Nephron (organoid): ENCODE measurements around the gene PRODH.
"Not testable (repeated sequence)": the region's sequence is repeated elsewhere in the genome, so short reads cannot be mapped to it uniquely, and the experiment has no call there.

Source experiments
- H3K27ac Mint-ChIP-seq, 3 experiments: 2 replicates each; pipeline ENCODE4 v1.8.0; 2020; ENCODE audit warnings: mixed read lengths in 3 of 3, mild to moderate bottlenecking in 2 of 3, moderate library complexity in 1 of 3
- H3K27me3 Mint-ChIP-seq: 2 replicates; pipeline ENCODE4 v1.8.0; 2021; ENCODE audit warnings: low read depth, mild to moderate bottlenecking, moderate library complexity, mixed read lengths
- H3K36me3 Mint-ChIP-seq: 2 replicates; pipeline ENCODE4 v1.8.0; 2020; ENCODE audit warnings: low read depth, mixed read lengths
- H3K4me1 Mint-ChIP-seq: 2 replicates; pipeline ENCODE4 v1.8.0; 2020; ENCODE audit warnings: mixed read lengths
- H3K4me3 Mint-ChIP-seq, 3 experiments: 2 replicates each; pipeline ENCODE4 v1.8.0; 2020; ENCODE audit warnings: mild to moderate bottlenecking in 3 of 3, mixed read lengths in 3 of 3, moderate library complexity in 2 of 3
- H3K9me3 Mint-ChIP-seq: 2 replicates; pipeline ENCODE4 v1.8.0; 2020; ENCODE audit warnings: mixed read lengths
- TF ChIP-seq, protein P1 (sequence below), 3 experiments: fragments of 200-600 bp; sonication (generic); IDR thresholded peaks; one replicate each; pipeline ENCODE4 v1.5.0; 2021; ENCODE audit warnings: antibody characterized with exemption in 3 of 3; ENCODE audit not compliant: unreplicated experiment in 3 of 3

The PRODH gene

GRCh38 chr22:18960166-18960820 lies 24.2 kb upstream of the PRODH start:
- H3K27ac Mint-ChIP-seq, H3K27me3 Mint-ChIP-seq, H3K4me1 Mint-ChIP-seq, H3K36me3 Mint-ChIP-seq, H3K4me3 Mint-ChIP-seq, H3K9me3 Mint-ChIP-seq: not testable (repeated sequence)

DNA sequence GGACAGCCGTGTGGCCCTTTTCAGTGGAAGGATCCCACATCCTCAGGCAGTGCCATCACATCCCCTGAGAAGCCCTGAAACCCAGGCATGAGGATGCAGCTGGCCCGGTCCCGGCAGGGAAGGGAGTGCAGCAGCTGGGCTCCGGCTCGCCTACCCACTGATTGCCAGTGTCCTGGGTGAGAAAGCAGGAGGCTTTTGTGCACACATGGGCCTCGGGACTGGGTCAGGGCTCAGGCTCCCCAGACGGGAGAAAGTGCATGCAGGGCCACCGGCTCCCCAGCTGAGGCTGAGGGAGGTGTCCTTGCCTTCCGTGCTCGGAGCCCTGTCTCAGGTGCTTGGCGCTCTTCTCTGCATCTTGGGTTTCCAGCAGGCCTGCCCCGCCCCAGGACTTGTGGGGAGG lies 23.6 kb upstream of the PRODH start:
- not testable (repeated sequence) for H3K36me3 Mint-ChIP-seq, H3K4me1 Mint-ChIP-seq, H3K9me3 Mint-ChIP-seq, H3K27me3 Mint-ChIP-seq, H3K4me3 Mint-ChIP-seq, H3K27ac Mint-ChIP-seq

DNA sequence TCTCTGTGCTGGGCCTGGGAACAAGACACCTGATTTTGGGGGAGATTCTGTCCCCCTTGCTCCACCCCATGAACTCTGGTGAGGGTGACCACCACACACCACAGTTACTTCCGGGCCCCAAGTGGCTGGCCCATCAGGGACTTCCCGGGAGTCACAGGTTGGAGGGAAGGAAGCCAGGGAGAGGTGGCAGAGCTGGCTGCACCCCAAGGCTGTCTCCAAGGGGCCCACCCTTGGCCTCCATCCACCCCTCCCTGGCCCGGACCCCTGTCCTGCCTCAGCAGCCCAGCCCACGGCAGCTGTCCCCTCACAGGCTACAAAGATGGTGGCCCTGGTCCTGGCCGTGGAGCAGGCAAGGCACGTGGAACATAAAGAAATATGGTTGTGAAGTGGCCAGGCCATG lies 23.2 kb upstream of the PRODH start:
- not testable (repeated sequence) for H3K36me3 Mint-ChIP-seq, H3K9me3 Mint-ChIP-seq, H3K27ac Mint-ChIP-seq, H3K4me3 Mint-ChIP-seq, H3K4me1 Mint-ChIP-seq, H3K27me3 Mint-ChIP-seq

GRCh38 chr22:18958738-18959137 lies 22.6 kb upstream of the PRODH start:
- not testable (repeated sequence) for H3K4me3 Mint-ChIP-seq, H3K4me1 Mint-ChIP-seq, H3K9me3 Mint-ChIP-seq, H3K36me3 Mint-ChIP-seq, H3K27ac Mint-ChIP-seq, H3K27me3 Mint-ChIP-seq

DNA sequence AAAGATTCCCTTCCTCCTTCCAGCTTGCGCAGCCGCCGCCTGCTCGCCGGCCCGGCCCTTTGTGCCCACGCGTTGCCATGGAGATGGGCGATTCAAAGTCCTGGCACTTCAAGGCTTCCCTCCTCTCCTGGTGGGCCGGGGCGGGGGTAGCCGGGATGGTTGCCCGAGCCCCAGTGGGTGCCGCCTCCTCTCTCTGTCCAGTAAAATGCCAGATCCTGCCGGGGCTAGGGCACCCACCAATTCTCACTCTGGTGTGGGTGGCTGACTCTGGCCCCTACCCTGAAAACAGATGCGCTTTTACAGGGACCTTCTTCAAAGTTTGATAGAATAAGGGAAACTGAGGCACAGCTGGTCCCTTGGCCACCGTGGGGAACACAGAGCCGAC lies 22.2 kb upstream of the PRODH start:
- not testable (repeated sequence) for H3K4me3 Mint-ChIP-seq, H3K27me3 Mint-ChIP-seq, H3K36me3 Mint-ChIP-seq, H3K9me3 Mint-ChIP-seq, H3K27ac Mint-ChIP-seq, H3K4me1 Mint-ChIP-seq

DNA sequence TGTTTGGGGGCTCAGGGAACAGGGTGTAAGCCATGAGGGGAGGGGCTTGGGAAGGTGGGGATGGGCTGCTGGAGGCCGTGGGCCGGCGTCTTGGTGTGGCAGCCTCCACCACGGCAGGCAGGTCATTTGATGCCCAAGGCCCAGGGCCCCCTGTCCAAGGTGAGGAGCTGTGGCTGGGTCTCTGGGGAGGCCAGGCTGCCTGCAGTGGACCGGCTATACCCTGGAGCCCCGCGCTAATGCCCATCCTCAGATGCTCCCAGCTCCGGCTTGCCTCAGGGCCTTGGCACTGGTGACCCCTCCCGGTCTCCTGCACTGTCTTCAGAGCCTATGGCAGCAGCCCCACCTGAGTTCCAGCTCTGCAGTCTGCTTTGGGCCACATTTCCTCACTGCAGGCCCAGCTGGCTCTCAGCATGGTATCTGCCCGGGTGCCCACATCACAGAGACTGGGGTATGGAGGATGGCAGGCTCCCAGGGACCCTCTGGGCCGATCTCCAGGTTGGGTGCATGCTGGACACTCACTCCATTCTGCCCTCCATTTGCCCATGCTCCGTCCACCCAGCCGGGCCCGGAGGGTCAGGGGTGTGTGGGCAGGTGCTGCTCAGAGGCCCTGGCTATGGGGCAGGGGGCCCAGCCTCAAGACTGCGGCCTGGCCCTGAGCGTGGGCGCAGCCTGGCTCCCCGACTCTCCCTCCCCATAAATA lies 21.7 kb upstream of the PRODH start:
- H3K27ac Mint-ChIP-seq, H3K4me1 Mint-ChIP-seq, H3K4me3 Mint-ChIP-seq, H3K27me3 Mint-ChIP-seq, H3K9me3 Mint-ChIP-seq, H3K36me3 Mint-ChIP-seq: not testable (repeated sequence)

DNA sequence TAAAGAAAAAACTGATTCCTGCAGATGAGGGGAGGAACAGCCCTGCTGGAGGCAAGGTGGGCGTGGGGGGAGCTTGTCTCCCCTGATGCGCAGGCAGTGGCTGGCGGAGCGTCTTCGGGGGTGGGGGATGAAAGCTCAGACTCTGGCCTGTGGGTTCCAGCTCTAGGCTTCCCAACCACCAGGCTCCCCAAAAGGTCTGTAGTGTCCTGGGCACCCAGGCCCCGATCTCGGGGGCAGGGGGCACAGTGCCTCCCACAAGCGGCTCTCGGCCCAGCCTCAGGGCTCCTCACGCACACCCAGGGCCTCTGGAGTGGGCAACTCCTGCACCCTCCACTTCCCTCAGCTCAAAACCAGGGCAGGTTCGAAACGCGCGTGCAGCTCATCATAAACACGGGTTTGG lies 20.9 kb upstream of the PRODH start:
- H3K27me3 Mint-ChIP-seq, H3K27ac Mint-ChIP-seq, H3K4me1 Mint-ChIP-seq, H3K4me3 Mint-ChIP-seq, H3K9me3 Mint-ChIP-seq, H3K36me3 Mint-ChIP-seq: not testable (repeated sequence)

DNA sequence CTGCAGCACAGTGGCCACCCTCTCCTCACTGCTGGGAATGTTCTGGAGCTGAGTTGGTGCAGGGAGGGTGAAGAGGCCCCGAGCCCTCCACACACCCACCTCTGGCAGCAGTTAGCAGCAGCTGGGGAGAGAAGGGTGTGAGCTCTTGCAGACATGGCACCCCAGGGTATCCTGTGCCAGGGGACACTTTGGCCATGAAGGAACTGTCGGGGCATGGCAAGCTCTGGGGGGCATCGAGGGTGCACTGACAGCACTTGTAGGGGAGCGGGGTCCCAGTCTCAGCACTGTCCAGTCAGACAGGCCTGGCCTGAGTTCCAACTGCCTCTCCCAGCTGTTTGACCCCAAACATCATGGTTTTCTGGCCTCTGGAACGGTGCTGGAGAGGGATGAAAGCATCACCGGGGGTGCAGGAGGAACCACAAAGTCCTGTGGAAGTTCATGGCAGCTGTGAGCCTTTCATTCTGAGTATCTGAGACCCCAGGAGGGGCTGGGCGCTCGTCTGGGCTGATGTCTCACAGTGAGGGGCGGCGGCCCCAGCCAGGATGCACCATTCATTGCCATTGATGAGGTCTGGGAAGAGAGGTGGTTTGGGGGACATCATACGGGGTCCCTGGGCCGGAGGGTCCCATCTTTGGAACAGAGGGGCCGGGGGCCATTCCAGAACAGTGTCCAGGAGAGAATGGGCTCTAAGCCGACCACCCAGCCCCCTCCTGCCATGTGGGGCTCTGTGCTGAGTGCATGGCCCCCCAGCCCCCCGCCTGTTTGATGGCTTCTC lies 20.2 kb upstream of the PRODH start:
- H3K27ac Mint-ChIP-seq, H3K27me3 Mint-ChIP-seq, H3K36me3 Mint-ChIP-seq, H3K4me1 Mint-ChIP-seq, H3K9me3 Mint-ChIP-seq, H3K4me3 Mint-ChIP-seq: not testable (repeated sequence)

DNA sequence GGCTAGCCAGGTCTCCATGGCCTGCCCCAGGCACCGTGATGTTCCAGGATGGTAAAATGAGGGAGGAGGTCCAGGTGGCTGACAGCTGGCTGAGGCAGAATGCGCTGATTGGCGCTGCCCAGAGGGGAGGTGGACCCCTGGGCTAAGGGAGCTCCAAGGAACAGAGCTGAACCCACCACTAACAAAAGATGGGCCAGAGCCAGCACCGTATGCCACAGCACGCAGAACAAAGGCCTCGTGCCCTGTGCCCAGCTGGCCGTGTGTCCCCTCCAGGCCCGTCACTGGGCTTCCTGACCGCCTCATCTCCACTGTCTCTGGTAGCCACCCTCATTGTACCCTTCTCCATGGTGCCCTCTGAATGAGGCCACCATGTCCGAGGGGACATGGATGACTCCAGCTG lies 19.6 kb upstream of the PRODH start:
- H3K36me3 Mint-ChIP-seq, result no peaks in the 10 kb centered on the region
- H3K4me1 Mint-ChIP-seq, result no peaks in the 10 kb centered on the region
- no peak overlapping the region for H3K27ac Mint-ChIP-seq
- no peaks in the 10 kb centered on the region for H3K9me3 Mint-ChIP-seq
- TF ChIP-seq, protein P1, sequence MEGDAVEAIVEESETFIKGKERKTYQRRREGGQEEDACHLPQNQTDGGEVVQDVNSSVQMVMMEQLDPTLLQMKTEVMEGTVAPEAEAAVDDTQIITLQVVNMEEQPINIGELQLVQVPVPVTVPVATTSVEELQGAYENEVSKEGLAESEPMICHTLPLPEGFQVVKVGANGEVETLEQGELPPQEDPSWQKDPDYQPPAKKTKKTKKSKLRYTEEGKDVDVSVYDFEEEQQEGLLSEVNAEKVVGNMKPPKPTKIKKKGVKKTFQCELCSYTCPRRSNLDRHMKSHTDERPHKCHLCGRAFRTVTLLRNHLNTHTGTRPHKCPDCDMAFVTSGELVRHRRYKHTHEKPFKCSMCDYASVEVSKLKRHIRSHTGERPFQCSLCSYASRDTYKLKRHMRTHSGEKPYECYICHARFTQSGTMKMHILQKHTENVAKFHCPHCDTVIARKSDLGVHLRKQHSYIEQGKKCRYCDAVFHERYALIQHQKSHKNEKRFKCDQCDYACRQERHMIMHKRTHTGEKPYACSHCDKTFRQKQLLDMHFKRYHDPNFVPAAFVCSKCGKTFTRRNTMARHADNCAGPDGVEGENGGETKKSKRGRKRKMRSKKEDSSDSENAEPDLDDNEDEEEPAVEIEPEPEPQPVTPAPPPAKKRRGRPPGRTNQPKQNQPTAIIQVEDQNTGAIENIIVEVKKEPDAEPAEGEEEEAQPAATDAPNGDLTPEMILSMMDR (IDR thresholded peaks at IDR 0.05; ENCODE audit: unreplicated experiment in 3 of 3), result no peak
- H3K27me3 Mint-ChIP-seq, result peaks cover 7% of the 10 kb centered on the region
- no peak overlapping the region for H3K4me3 Mint-ChIP-seq

- H3K9me3 Mint-ChIP-seq, result no peaks in the 10 kb centered on the region
- H3K36me3 Mint-ChIP-seq, result no peaks in the 10 kb centered on the region
- no peak overlapping the region for H3K27ac Mint-ChIP-seq
- H3K4me3 Mint-ChIP-seq, result no peak overlapping the region
- peaks cover 7% of the 10 kb centered on the region for H3K27me3 Mint-ChIP-seq
- no peaks in the 10 kb centered on the region for H3K4me1 Mint-ChIP-seq
- TF ChIP-seq, protein P1 (IDR thresholded peaks at IDR 0.05; ENCODE audit: unreplicated experiment in 3 of 3), result no peak
Measured at GRCh38 chr22:18954990-18955571, 19.0 kb upstream of the PRODH start.
